ENCODE results near the gene CNTNAP5.

The CNTNAP5 gene

DNA sequence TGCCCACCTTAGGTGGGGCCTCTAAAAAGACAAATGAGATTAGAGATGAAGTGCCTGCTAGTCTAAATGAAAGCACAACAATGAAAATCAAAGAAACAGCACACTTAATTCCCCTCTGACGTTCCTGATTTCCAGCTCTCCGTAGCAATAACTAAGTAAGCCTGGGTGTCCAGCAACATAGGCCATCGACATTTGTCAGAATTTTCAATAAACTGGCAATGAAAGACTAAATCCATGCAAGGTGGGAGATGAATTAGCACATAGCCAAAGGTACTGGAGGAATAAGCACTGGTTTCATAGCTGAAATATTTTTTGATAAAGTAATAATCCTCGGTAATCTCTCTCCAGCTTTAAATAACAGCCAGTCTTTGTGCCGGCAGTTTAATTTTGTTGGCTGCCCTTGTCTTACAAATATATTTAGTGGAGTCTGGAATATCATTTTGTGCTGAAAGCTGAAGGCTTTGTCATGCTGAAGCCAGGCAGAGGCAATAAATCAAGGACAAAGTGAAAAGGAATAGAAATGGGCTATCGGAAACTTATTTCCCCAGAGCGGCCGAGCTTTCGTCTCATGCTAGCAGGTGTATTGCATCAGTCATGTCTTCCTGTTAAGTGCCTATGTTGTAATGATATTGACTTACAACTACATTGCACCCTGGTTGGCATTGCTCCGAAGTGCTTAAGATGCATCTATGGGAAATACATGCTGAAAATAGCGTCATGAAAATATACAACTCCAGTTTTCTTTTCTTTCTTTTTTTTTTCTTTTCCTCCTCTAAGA, 790.1 kb downstream of the CNTNAP5 start:
- POLR2A ChIA-PET, result no interaction called here
- TF ChIP-seq, protein P1, sequence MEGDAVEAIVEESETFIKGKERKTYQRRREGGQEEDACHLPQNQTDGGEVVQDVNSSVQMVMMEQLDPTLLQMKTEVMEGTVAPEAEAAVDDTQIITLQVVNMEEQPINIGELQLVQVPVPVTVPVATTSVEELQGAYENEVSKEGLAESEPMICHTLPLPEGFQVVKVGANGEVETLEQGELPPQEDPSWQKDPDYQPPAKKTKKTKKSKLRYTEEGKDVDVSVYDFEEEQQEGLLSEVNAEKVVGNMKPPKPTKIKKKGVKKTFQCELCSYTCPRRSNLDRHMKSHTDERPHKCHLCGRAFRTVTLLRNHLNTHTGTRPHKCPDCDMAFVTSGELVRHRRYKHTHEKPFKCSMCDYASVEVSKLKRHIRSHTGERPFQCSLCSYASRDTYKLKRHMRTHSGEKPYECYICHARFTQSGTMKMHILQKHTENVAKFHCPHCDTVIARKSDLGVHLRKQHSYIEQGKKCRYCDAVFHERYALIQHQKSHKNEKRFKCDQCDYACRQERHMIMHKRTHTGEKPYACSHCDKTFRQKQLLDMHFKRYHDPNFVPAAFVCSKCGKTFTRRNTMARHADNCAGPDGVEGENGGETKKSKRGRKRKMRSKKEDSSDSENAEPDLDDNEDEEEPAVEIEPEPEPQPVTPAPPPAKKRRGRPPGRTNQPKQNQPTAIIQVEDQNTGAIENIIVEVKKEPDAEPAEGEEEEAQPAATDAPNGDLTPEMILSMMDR (IDR thresholded peaks at IDR 0.05; ENCODE audit: control extremely low read depth, extremely low read depth, low read depth, missing control alignments), result no peak
- CTCF ChIA-PET, result interaction anchor here (1.0 to 1.7 kb wide), 3 partner anchors 8 to 13 kb away, joined by 3 to 5 read pairs (median 5); no protein-coding TSS in a partner anchor
- no peak for DNase-seq (ENCODE audit: extremely low spot score)

DNA sequence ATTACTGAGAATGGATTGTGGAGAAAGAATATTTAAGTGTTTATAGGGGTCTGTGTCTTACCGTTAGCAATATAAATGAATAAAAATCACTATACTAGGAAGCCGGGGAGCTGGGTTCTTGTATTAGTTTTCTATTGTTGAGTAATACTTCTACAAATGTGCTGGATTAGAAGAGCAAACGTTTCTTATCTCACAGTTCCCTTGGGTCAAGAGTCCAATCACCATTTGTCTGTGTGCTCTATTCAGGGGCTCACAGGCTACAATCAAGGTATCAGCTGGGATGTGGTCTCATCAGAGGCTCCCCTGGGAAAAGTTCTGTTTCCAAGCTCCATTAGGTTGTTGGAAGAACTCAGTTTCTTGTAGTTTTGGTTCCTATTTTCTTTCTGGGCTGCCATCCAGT, 790.9 kb downstream of the CNTNAP5 start:
- POLR2A ChIA-PET, result no interaction called here

DNA sequence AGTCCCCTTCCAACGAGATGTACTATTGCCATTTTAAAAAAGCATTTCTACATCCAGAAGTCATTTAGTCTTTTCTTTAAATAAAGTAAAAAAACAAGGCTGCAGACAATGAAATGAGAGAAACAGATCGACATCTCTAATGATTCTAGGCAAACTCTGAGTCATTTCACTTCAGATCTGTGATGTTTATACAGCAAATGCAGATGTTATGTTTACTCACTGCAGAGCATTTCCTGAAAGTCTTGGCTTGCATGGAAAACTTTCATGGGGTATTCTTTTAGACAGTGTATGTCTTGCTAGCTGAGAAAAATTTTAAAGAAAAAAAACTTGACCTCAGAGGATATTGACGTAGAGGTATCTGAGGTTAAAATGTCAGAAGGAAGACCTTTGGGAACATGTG, 797.4 kb downstream of the CNTNAP5 start:
- DNase-seq (ENCODE audit: extremely low spot score), result no peak
- POLR2A ChIA-PET, result no interaction called here
- CTCF ChIA-PET, result interaction anchor here (1.7 kb wide), 1 partner anchor 12 kb away, joined by 5 read pairs; no protein-coding TSS in a partner anchor

More for the DNA sequence above, 790.9 kb downstream of the CNTNAP5 start:
- CTCF ChIA-PET, result interaction anchor here (0.8 kb wide), 1 partner anchor 11 kb away, joined by 3 read pairs; no protein-coding TSS in a partner anchor
- DNase-seq (ENCODE audit: extremely low spot score), result no peak
- TF ChIP-seq, protein P1 (IDR thresholded peaks at IDR 0.05; ENCODE audit: control extremely low read depth, extremely low read depth, low read depth, missing control alignments), result no peak

DNA sequence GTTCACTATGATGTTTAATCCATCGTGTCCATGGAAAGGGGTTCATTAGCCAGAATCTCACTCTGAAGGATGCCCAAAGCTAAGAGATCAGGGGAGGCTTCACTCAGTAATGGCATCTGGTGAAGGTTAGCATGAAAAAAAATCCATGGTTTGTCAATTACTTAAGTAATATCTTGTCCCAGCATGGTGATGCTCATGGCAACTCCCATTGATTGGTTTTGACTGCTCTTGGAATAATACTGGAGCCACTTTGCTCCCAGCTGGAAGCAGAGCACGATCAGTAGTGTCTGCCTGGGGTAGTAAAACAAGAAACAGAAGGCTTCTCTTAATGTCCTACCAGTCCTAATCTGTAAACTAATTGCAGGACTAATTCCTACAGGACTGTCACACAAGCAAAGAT, 799.4 kb downstream of the CNTNAP5 start:
- POLR2A ChIA-PET, result no interaction called here
- DNase-seq (ENCODE audit: extremely low spot score), result no peak
- CTCF ChIA-PET, result no interaction called here
- TF ChIP-seq, protein P1 (IDR thresholded peaks at IDR 0.05; ENCODE audit: control extremely low read depth, extremely low read depth, low read depth, missing control alignments), result no peak

More for the DNA sequence above, 797.4 kb downstream of the CNTNAP5 start:
- TF ChIP-seq, protein P1 (IDR thresholded peaks at IDR 0.05; ENCODE audit: control extremely low read depth, extremely low read depth, low read depth, missing control alignments), result no peak

DNA sequence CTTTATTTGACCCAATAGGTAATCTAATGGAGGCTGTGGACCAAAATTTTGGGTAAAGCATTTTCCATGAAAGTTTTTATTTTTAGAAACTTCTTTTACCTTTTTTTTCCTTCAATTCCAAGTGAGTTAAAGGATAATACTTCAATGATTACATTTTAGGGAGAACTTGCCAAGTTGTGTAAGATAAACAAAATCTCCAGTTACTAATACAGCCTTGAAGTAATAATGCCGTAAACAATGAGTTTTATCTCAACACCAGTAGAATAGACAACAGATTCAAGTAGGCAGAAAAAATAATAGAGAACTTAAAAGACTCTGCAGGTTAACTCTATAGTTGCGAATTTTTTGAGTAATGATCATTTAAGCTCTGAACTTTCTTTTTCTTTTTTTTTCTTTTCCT, 807.4 kb downstream of the CNTNAP5 start:
- ChIA-PET POLR2A (no interaction called here), CTCF (no interaction called here)
- no peak for DNase-seq (ENCODE audit: extremely low spot score)
- TF ChIP-seq, protein P1 (IDR thresholded peaks at IDR 0.05; ENCODE audit: control extremely low read depth, extremely low read depth, low read depth, missing control alignments), result no peak

- no peak for DNase-seq (ENCODE audit: extremely low spot score)
- CTCF ChIA-PET, result interaction anchor here (0.8 kb wide), 1 partner anchor 142 kb away, joined by 3 read pairs; no protein-coding TSS in a partner anchor
- TF ChIP-seq, protein P1 (IDR thresholded peaks at IDR 0.05; ENCODE audit: control extremely low read depth, extremely low read depth, low read depth, missing control alignments), result no peak
- POLR2A ChIA-PET, result no interaction called here
These were observed 809.2 kb downstream of the CNTNAP5 start for GRCh38 chr2:124834331-124834730.

Data from GM10248 (cell line).